22Rv1 (cell line): ENCODE data around the gene GARIN3.

Source experiments
- H3K27ac ChIP-seq: fragments of 450-650 bp; 2 replicates; pipeline ENCODE4 v1.5.1; 2017
- ZFX ChIP-seq: fragments of 450-650 bp; IDR thresholded peaks from 2 replicates; pipeline ENCODE4 v1.6.1; 2017; ENCODE audit warnings: antibody characterized with exemption, borderline replicate concordance
- TF ChIP-seq, protein P1 (sequence below): fragments of 450-650 bp; IDR thresholded peaks from 2 replicates; pipeline ENCODE4 v1.5.1; 2017; ENCODE audit warnings: mild to moderate bottlenecking

GARIN3 gene

DNA sequence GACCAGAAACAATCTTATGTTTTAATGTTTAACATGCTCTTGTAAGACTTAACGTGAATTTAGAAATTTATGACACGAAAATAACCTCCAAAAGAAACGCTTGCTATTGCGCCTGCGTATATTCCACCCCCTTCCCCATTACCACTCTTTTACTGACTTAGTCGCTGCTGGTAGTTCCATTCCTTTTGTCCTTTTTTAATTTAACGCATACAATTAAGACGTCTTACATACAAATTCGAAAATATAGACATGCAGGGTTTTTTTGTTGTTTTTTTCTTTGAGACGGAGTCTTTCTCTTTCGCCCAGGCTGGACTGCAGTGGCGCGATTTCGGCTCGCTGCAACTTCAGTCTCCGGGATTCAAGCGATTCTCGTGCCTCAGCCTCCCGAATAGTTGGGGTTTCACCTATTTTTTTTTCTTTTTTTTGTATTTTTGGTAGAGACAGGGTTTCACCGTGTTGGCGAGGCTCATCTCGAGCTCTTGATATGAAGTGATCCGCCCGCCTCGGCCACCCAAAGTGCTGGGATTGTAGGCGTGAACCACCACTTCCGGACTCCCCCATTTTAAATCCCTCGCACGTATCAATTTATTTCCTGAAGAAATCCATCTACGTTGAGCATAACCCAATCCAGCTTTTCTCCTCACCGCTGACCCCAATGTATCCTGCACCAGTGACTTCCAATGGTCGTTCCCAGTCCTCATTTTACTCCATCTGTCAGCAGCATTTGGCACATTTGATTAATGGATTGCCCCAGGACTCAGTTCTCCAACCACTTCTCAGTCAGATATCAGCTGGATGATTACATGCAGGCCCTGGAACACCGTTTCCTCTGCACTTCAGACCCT, 22.7 kb downstream of the GARIN3 start:
- TF ChIP-seq, protein P1, sequence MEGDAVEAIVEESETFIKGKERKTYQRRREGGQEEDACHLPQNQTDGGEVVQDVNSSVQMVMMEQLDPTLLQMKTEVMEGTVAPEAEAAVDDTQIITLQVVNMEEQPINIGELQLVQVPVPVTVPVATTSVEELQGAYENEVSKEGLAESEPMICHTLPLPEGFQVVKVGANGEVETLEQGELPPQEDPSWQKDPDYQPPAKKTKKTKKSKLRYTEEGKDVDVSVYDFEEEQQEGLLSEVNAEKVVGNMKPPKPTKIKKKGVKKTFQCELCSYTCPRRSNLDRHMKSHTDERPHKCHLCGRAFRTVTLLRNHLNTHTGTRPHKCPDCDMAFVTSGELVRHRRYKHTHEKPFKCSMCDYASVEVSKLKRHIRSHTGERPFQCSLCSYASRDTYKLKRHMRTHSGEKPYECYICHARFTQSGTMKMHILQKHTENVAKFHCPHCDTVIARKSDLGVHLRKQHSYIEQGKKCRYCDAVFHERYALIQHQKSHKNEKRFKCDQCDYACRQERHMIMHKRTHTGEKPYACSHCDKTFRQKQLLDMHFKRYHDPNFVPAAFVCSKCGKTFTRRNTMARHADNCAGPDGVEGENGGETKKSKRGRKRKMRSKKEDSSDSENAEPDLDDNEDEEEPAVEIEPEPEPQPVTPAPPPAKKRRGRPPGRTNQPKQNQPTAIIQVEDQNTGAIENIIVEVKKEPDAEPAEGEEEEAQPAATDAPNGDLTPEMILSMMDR, result no peak
- no peak for TF ChIP-seq ZFX
- peak overlapping the region; percentile 77 for H3K27ac ChIP-seq

DNA sequence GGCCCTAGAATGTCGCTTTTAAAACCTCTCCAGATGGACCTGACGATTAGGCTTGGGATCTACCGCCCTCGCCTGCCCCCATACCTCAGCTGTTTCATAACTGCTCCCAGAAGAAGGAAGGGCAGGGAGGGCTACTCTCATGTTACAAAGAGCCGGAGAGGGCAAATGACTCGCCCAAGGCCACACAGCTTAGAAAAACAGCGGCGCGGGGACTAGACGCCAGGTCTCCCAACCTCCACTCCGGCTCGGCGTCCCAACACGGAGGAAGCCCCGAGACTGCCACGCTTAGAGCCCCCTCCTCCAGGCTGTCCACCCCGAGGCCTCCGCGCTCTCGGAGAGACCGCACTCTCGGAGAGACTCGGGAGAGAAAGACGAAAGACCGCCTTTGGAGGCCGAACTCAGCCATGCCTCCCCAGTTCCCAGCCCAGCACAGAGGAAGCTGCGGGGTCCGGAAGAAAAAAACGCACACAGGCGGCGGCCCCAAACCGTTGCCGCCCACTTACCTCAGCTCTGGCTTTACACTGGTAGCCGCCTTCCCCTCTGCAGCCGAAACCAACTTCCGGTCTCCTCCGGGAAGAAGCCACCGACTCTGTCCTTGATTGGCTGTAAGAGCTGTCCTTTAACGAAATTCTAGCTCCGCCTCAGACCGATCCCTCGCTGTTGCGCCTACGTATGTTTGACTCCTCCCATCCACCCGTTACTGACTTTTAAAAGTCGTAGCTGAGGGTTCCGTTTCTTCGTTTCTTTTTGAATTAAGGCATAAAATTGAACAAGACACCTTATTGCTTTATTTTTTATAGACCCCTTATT, 23.5 kb downstream of the GARIN3 start, which contains the start of gene MED7:
MED7 (minus strand) TSS at position 549 of the 810 bp plus-strand sequence. CDS start 3,434 bp downstream, outside the sequence.
- TF ChIP-seq, protein P1, result no peak
- no peak for TF ChIP-seq ZFX
- H3K27ac ChIP-seq, result peak within 1 kb of the TSS; percentile 77

DNA sequence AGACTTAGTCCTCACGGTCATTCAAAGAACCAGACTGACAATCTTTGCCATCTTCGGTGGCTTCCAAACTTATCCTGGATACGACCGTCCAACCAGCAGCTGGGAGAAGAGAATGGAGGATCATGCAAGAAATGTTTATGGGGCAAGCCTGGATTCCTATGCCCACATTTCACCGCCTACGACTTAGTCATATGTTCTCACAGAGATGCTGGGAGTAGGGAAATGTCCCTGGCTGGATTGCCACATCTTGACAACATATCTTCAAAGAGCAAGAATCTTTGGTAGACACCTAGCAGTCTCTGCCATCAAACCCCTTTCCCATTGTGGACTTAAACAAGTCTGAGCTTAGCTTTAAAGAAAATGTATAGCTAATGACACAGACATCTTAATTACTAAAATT, 28.4 kb downstream of the GARIN3 start:
- H3K27ac ChIP-seq, result no peak overlapping the region

DNA sequence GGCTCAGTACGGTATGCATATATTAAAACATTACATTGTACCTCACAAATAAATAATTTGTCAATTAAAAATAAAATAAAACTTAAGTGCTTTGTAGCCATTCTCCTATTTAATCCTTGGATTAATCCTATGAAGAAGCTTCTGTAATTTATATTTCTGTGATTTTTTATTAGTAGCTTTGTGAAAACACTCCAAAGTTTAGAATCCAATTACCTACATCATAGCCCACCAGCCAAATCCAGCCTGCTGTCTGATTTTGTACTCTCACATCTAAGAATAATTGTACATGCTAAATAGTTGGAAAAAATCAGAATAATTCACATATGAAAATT, 33.8 kb downstream of the GARIN3 start:
- no peak for TF ChIP-seq ZFX
- TF ChIP-seq, protein P1, result peak; percentile 36
- H3K27ac ChIP-seq, result no peak overlapping the region

More for the DNA sequence above, 28.4 kb downstream of the GARIN3 start:
- no peak for TF ChIP-seq ZFX
- TF ChIP-seq, protein P1, result no peak

DNA sequence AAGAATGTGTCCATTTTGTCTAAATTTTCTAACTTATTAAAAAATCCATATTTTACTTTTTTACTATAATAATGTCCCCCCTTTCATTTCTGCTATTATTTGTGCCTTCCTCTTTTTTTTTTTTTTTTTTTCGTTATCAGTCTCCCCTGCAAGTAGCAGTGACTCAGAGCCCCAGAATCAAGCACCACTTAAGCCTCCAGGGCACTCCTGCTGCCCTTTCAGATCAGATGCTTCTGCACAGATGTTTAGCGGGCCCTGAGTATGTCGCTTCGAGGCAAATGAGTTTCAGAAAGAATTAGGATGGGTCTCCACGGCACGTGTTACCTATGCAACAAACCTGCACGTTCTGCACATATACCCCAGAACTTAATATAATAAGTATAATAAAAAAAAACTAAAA, 35.1 kb downstream of the GARIN3 start:
- TF ChIP-seq, protein P1, result no peak
- no peak for TF ChIP-seq ZFX
- H3K27ac ChIP-seq, result no peak overlapping the region

DNA sequence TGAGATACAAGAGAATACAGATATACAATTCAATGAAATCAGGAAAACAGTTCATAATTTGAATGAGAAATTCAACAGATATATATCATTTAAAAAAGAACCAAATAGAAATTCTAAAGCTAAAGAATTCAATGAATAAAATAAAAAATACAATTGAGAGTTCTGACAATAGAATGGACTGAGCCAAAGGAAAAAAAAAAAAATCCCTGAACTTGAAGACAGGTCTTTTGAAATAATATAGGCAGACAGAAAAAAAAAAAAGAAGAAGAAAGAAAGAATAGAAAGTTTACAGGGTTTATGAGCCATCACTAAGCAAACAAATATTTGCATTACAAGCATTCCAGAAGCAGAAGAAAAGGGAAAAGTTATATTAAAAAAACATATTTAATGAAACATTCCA, 44.4 kb downstream of the GARIN3 start:
- TF ChIP-seq, protein P1, result no peak
- no peak for TF ChIP-seq ZFX
- H3K27ac ChIP-seq, result no peak overlapping the region
